GM12874 (cell line): ENCODE measurements around the gene CCL18.

Source experiments
- CTCF ChIP-seq: IDR thresholded peaks from 2 replicates; pipeline ENCODE4 v1.5.1; 2011; ENCODE audit warnings: low read depth, mild to moderate bottlenecking, control low read depth, low read length, moderate library complexity; ENCODE audit not compliant: insufficient read depth

The CCL18 gene

DNA sequence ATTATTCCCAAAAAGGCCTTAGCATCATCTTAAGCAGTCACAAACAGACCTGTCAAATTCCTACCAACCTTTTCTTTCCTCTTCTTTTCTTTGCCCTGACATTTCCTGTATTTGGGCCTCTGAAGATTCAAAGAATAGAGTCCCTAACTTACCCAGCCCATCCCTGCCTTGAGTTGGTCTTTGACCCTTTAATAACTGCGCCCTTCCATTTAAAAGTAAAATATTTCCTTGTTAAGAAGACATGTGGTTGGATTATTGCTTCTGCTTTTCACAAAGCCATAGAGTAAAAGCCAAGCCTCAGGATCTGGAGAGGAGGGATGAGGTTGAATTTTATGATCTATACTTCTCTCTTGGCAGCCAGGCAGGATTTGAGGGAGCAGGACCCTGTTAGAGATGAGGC is 33.1 kb upstream of the CCL18 start:
- TF ChIP-seq CTCF, result no peak

DNA sequence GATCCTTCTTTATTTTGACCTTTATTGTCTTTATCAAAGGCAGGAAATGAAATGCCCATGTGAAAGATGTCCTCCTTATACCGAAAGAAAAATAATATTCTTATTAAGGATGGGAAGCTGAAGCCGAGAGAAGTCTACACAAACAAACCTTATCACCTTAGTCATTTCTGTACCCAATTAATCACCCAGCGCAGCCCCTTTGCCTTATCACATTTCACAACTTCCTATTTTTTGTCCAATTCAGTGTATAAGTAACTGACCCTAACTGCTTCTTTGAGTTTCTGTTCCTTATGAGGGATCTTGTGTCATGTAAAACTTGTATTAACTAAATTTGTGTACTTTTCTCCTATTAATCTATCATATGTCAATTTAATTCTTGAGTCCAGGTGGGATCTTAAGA is 29.9 kb upstream of the CCL18 start:
- no peak for TF ChIP-seq CTCF

DNA sequence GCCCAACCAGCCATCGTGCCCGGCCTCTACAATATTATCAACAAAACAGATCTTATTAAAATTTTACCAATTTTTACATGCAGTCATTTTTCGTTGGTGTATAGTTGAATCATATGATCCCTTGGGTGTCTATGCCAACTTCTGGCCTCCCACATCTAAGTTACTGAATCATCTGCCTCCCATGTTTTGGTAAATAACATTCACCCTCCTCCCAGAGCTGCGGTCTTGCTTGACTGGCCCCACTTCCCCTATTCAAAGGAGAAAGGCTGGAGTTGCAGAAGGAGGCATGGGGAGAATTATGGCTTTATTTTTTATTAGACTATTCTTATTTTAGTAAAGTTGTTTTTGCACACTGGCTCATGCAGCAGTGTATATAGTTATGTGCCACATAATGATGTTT is 27.8 kb upstream of the CCL18 start:
- TF ChIP-seq CTCF, result no peak

DNA sequence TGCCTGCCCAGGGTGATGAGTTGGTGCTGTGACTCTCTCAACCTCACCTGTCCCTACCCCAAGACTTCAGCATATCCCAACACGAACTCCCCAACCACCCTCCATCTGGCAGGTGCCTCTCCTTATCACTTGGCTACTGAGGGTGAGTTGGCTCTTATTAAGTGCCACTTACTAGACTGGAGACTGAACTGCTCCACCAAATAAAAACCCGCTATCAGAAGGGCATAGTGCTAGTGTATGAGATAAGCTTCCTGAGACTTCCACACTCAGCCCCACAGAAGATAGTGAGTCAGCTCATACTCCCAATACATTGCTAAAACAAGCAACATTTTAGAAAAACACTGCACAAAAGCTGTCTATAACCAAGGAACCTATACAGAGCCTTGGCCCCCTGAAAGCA is 16.0 kb upstream of the CCL18 start:
- no peak for TF ChIP-seq CTCF

DNA sequence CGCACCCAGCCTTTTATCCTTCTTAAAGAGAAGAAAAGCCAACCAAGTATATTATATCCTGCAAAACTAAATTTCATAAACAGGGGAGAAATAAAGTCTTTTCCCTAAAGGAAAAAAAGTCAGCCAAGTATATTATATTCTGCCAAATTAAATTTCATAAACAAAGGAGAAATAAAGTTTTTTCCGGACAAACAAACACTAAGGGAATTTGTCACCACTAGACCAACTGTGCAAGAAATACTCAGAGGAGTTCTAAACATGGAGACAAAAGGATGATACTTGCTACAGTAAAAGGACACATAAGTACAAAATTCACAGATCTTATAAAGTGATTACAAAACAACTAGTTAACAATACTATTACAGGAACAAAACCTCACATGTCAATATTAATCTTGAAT is 14.4 kb upstream of the CCL18 start:
- no peak for TF ChIP-seq CTCF

GRCh38 chr17:36055171-36055570 is 8.9 kb upstream of the CCL18 start:
- TF ChIP-seq CTCF, result no peak

DNA sequence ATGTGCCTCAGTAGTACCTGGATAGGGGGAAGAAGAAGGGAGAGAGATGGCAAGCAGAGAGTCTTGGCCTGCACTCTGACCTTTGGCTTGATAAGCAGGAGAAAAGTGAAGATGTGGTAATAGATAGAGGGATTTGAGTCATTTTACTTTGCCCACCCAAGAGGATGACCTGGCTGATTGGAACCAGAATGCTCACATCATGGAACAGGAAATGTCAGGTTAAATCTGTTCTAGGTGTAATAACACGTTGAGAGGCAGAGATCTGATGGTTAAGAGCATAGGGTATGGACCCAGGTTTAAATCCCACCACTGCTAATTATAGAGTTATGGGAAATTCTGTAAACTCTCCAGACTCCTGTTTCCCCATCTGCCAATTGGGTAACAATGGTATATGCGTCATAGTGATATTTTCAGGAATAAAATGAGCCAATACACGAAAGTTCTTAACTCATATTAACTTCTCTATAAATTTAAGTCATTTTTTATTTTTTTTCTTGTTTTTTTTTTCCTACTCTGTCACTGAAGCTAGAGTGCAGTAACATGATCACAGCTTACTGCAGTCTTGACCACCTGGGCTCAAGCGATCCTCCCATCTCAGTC is 8.1 kb upstream of the CCL18 start:
- no peak for TF ChIP-seq CTCF
